GM21786 (cell line): Measurements from ENCODE around the gene TET1.
"Not testable (repeated sequence)": the region's sequence is repeated elsewhere in the genome, so short reads cannot be mapped to it uniquely, and the experiment has no call there.

Experiments used
- ATAC-seq: cut with Tn5 transposase; IDR thresholded peaks from one replicate; pipeline ENCODE4 v1.9.1; 2021; ENCODE audit not compliant: unreplicated experiment

TET1 gene

GRCh38 chr10:68697106-68697505 is 137.0 kb downstream of the TET1 start:
- ATAC-seq = no peak

- ATAC-seq = no peak
These were observed 140.1 kb downstream of the TET1 start for GRCh38 chr10:68700197-68700596.

DNA sequence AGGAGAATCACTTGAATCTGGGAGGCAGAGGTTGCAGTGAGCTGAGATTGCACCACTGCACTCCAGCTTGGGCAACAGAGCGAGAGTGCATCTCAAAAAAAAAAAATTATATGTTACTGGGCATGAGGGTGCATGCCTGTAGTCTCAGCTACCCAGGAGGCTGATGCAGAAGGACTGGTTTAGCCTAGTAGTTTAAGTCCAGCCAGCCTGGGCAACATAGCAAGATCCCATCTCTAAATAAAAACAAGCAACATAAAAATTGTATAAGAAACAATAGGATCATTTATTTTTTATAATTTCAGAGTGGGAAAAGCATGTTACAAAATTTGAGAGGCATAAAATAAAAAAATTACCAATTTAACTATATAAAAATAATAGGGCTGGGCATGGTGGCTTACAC is 145.4 kb downstream of the TET1 start:
- no peak for ATAC-seq

GRCh38 chr10:68708987-68709386 is 148.8 kb downstream of the TET1 start:
- ATAC-seq = not testable (repeated sequence)

- not testable (repeated sequence) for ATAC-seq
These were observed 152.9 kb downstream of the TET1 start for GRCh38 chr10:68713065-68713464.

GRCh38 chr10:68717435-68717834 is 157.3 kb downstream of the TET1 start:
- ATAC-seq = no peak

DNA sequence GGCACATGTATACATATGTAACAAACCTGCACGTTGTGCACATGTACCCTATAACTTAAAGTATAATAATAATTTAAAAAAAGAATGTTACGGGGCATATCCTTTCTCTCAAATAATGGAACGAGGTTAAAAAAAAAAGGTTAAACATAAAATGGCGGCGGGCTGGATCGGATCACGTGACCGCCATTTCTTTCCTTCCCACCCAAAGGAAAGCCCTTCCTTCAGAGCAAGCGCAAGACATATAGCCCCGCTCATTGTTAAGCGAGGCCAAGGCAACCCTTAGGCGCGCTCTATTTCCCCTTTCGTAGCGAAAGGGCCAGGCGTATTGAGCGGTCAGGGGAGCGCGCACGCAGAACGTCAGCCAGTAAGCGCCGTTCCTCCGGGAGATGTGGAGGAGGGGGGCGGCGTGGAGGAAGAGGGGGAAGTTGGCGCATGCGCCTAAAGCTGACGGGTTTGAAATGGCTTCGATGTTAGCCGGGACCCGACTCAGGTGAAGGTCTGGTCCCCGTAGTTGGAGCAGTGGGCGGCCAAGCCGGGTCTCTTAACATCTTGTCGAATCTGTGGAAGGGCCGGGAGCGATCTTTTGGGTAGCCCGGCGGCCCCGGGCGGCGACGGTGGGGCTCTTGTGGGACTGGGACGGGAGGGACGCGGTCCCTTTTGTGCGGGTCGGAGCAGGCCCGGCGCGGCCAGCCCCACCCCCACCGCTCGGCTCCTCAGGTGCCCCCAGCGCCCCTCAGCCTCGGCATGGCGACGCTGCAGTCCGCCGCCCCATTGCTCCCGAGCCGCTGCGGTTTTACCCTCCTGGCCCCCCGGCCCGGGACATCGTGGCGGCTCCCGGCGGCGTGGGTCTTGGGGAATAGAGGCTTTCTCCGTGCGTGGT is 160.9 kb downstream of the TET1 start, which contains the start of gene CCAR1:
Gene CCAR1, plus strand, starts transcription at position 447 of the 880 bp plus-strand sequence. CDS start 1,266 bp downstream, outside the sequence.
- peak; percentile 99 for ATAC-seq

DNA sequence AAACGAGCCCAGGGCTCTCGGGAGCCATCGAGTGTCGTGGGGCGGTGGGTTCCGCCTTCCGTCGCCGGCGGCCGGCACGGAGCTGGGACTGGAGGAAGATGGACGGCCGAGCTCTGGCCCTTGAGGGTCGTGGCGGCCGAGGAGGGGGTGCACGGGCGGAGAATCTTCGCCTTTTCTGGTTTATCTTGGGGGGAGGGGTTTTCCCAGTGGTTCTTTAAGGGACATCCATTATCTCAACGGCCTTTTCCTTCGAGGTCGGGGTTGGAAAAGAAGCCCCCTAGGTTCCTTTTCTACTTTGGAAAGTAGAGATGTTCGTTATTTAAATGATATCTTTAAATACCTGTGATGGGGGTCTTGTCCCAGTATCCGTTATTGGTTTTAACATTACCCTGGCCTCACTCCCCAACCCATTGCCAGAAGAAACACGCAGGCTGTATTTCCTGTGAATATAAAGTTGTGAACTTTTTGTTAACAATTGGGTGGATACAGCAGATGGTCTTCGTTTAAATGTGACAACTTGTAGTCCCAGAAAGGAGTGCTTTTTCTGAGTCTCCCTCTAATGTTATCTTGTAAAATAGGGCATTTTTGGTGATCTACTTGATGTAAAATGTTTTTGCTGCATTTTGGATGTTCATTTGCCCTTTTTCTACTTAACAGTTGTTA is 161.7 kb downstream of the TET1 start:
- no peak for ATAC-seq

GRCh38 chr10:68725016-68725415 is 164.9 kb downstream of the TET1 start:
- ATAC-seq = no peak

DNA sequence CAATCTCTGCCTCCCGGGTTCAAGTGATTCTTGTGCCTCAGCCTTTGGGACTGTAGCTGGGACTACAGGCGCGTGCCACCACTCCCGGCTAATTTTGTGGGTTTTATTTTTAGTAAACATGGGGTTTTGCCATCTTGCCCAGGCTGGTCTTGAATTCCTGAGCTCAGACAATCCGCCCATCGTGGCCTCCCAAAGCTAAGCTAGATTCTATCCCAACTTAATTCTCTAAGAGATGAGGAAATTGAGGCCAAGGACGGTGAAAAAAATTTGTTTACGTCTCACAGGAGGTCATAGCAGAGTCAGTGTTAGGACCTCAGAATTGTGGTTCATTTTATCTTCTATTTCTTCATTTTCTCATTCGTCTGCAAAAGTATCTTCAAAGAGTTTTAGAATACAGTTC is 167.0 kb downstream of the TET1 start:
- no peak for ATAC-seq

DNA sequence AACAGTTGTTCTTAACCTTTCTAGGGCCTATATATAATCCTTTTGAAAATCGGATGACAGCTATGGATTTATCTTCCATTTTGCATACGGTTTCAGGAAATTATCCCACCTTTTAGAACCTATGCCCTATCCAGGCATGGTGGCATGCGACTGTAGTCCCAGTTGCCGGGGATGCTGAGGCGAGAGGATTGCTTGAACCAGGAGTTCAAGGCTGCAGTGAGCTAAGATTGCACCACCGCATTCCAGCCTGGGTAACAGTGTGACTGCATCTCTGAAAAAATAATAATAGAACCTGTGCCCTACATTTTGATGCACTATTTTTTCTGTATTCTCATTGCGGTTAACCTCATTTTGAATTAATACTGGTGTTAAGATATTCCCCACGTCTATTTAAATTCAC is 172.5 kb downstream of the TET1 start:
- no peak for ATAC-seq

- no peak for ATAC-seq
These were observed 174.2 kb downstream of the TET1 start for GRCh38 chr10:68734349-68734748.

- no peak for ATAC-seq
These were observed 175.0 kb downstream of the TET1 start for GRCh38 chr10:68735119-68735518.

DNA sequence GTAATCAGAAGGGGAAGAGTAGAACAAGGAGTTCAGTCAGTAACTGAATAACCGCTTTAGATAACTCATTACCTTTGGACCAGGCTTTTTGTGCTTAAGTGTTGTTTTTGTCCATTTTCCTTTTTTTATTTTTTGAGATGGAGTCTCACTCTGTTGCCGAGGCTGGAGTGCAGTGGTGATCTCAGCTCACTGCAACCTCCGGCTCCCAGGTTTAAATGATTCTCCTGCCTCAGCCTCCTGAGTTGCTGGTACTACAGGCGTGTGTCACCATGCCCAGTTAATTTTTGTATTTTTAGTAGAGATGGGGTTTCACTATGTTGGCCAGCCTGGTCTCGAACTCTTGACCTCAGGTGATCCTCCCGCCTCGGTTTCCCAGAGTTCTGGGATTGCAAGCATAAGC is 175.6 kb downstream of the TET1 start:
- not testable (repeated sequence) for ATAC-seq

DNA sequence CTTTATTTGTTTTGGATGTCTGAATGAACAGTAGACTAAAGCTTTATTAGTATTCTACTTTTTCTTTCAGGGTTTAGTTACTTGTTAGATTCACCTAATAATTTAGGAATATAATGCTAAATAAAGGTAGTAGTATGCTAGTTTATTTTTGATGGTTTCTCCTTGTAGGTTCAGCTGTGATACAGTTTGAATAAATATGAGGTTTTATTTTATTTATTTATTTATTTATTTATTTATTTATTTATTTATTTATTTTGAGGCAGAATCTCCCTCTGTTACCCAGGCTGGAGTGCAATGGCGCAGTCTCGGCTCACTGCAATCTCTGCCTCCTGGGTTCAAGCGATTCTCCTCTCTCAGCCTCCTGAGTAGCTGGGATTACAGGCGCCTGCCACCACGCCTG is 180.5 kb downstream of the TET1 start:
- not testable (repeated sequence) for ATAC-seq

GRCh38 chr10:68742397-68742796 is 182.3 kb downstream of the TET1 start:
- no peak for ATAC-seq
